B cell (primary cell): ENCODE data around the gene RAB11FIP3. TPM values are rescaled to one million over a fixed set of nuclear protein-coding genes. Genes with fewer than 3 reads are reported as not detected.
A peak's percentile ranks its signal among the peaks of the same experiment; 100 is the strongest.

Experiments
- ATAC-seq: fragments of 200-7000 bp; cut with Tn5 transposase; one replicate; pipeline ENCODE4 v1.10.0; 2021; ENCODE audit warnings: low read depth, mild to moderate bottlenecking, moderate number of reproducible peaks, moderate library complexity
- CTCF ChIA-PET: fragments of 350-600 bp; sonication (Branson Sonifier 250); formaldehyde crosslinking; loops from one replicate; lab custom pipeline; 2021; ENCODE audit warnings: antibody characterized with exemption, inconsistent platforms; lab: Charles Lee
- POLR2A ChIA-PET: fragments of 350-600 bp; sonication (Branson Sonifier 250); formaldehyde crosslinking; loops from one replicate; lab custom pipeline; 2021; ENCODE audit warnings: antibody characterized with exemption; lab: Charles Lee
- DNase-seq: peaks from one replicate; pipeline ENCODE4 v3.0.0; 2013
- H2AFZ ChIP-seq: 2 replicates; pipeline ENCODE4 v1.6.1; 2012; ENCODE audit warnings: mild to moderate bottlenecking, low read depth, low read length; ENCODE audit not compliant: insufficient read depth, poor library complexity, severe bottlenecking
- H3K27ac ChIP-seq, 2 donors: 1 replicate in 1 of 2; 2 replicates in 1 of 2; pipeline ENCODE4 v1.5.1; 2012 to 2013; ENCODE audit warnings: low read length in 2 of 2, mild to moderate bottlenecking in 2 of 2, moderate library complexity in 1 of 2
- H3K27me3 ChIP-seq, 4 experiments: fragments of 200-600 bp in 1 of 4; sonication (generic) in 1 of 4; replicated peaks in 1 of 4; 1 replicate in 2 of 4; 2 replicates in 2 of 4; pipeline versions ENCODE4 v1.6.1 to v1.7.0; 2013 to 2016; ENCODE audit warnings: low read length in 3 of 4, mild to moderate bottlenecking in 2 of 4, mixed read lengths in 1 of 4, moderate library complexity in 1 of 4; ENCODE audit not compliant: insufficient read depth in 4 of 4, control insufficient read depth in 3 of 4; ENCODE audit errors: control extremely low read depth in 1 of 4
- H3K36me3 ChIP-seq, 2 experiments: replicated peaks in 1 of 2; 1 replicate in 1 of 2; 2 replicates in 1 of 2; pipeline versions ENCODE4 v1.6.1 to v1.7.1; 2013; ENCODE audit warnings: low read length in 1 of 2; ENCODE audit not compliant: insufficient read depth in 2 of 2, control insufficient read depth in 1 of 2; ENCODE audit errors: control extremely low read depth in 1 of 2, extremely low read depth in 1 of 2
- H3K4me1 ChIP-seq, 2 donors: fragments of 200-600 bp in 1 of 2; sonication (generic) in 1 of 2; 1 replicate in 1 of 2; 2 replicates in 1 of 2; pipeline versions ENCODE4 v1.5.1 to v1.6.1; 2013 to 2017; ENCODE audit warnings: low read length in 2 of 2; ENCODE audit not compliant: control insufficient read depth in 2 of 2, insufficient read depth in 2 of 2
- H3K4me2 ChIP-seq: replicated peaks from 2 replicates; pipeline ENCODE3; 2012; ENCODE audit warnings: mild to moderate bottlenecking, low read depth, low read length; ENCODE audit not compliant: poor library complexity, severe bottlenecking
- H3K4me3 ChIP-seq, 5 experiments: fragments of 200-600 bp in 1 of 5; sonication (generic) in 1 of 5; 1 replicate in 3 of 5; 2 replicates in 2 of 5; pipeline versions ENCODE4 v1.5.1 to v1.7.0; 2011 to 2016; ENCODE audit warnings: low read length in 4 of 5, mild to moderate bottlenecking in 4 of 5, low read depth in 2 of 5, control low read depth in 1 of 5, moderate library complexity in 1 of 5; ENCODE audit not compliant: insufficient read depth in 1 of 5; ENCODE audit errors: control extremely low read depth in 1 of 5, extremely low read depth in 1 of 5
- H3K79me2 ChIP-seq: fragments of 200-600 bp; sonication (generic); one replicate; pipeline ENCODE4 v1.6.0; 2016; ENCODE audit warnings: low read length; ENCODE audit not compliant: control insufficient read depth, insufficient read depth
- H3K9ac ChIP-seq: fragments of 200-600 bp; sonication (generic); 2 replicates; pipeline ENCODE4 v1.6.1; 2017; ENCODE audit warnings: mild to moderate bottlenecking, low read length, moderate library complexity
- H3K9me3 ChIP-seq, 3 donors: one replicate each; pipeline versions ENCODE4 v1.6.1 to v1.7.1; 2013; ENCODE audit warnings: low read length in 2 of 3; ENCODE audit not compliant: control insufficient read depth in 2 of 3, insufficient read depth in 1 of 3; ENCODE audit errors: control extremely low read depth in 1 of 3
- H4K20me1 ChIP-seq: 2 replicates; pipeline ENCODE4 v1.6.0; 2012; ENCODE audit warnings: mild to moderate bottlenecking, low read length; ENCODE audit not compliant: insufficient read depth, control insufficient read depth, poor library complexity, severe bottlenecking
- H3K27ac Mint-ChIP-seq: one replicate; pipeline ENCODE4 v1.8.0; 2021; ENCODE audit warnings: mixed read lengths
- H3K27me3 Mint-ChIP-seq: one replicate; pipeline ENCODE4 v1.8.0; 2021; ENCODE audit warnings: mixed read lengths
- H3K4me1 Mint-ChIP-seq: one replicate; pipeline ENCODE4 v1.8.0; 2021; ENCODE audit warnings: mixed read lengths
- H3K4me3 Mint-ChIP-seq: one replicate; pipeline ENCODE4 v1.8.0; 2021; ENCODE audit warnings: mixed read lengths
- H3K9me3 Mint-ChIP-seq: one replicate; pipeline ENCODE4 v1.8.0; 2022; ENCODE audit warnings: mixed read lengths; ENCODE audit not compliant: insufficient read depth
- EZH2 ChIP-seq: IDR thresholded peaks from 2 replicates; pipeline ENCODE4 v1.6.1; 2012; ENCODE audit warnings: borderline replicate concordance, low read depth, mild to moderate bottlenecking, moderate library complexity, low read length; ENCODE audit not compliant: insufficient read depth, poor library complexity, severe bottlenecking
- WGBS: methylation state at CpG from one replicate; pipeline ENCODE4 v1.1.5; 2013; ENCODE audit warnings: missing lambda C conversion rate; ENCODE audit not compliant: insufficient coverage; 5-methylcytosine and 5-hydroxymethylcytosine counted together
- intact Hi-C: fragments of 100-400 bp; cut with micrococcal nuclease; formaldehyde crosslinking; loops from one replicate; pipeline ENCODE4 v1.10.0; 2022
- polyA minus RNA-seq: library from RNA; depleted of rRNA, polyadenylated mRNA; stranded (reverse); fragments of >200 nt; gene quantifications from 2 replicates; pipeline ENCODE4 v1.2.3, GENCODE V29; 2012
- polyA plus RNA-seq: library from polyadenylated mRNA; depleted of rRNA; stranded (reverse); fragments of >200 nt; gene quantifications from 2 replicates; pipeline ENCODE4 v1.2.3, GENCODE V29; 2012
- total RNA-seq, 2 donors: library from RNA; stranded (reverse); fragments of 120-200 nt in 1 of 2; gene quantifications; 1 replicate in 1 of 2; 2 replicates in 1 of 2; pipeline versions ENCODE4 v1.2.3 to v1.2.4, GENCODE V29; 2013 to 2022
- TF ChIP-seq, protein P1 (sequence below): fragments of 200-600 bp; IDR thresholded peaks from one replicate; pipeline ENCODE4 v1.8.0; 2022; ENCODE audit warnings: antibody characterized with exemption, mild to moderate bottlenecking

RAB11FIP3 gene
- total RNA-seq, result 57.2 and 60.6 TPM in 2 replicates
- total RNA-seq (2013), result 12.6 TPM
- polyA plus RNA-seq, result 24.3 and 29.9 TPM in 2 replicates
- polyA minus RNA-seq, result 17.6 and 25.7 TPM in 2 replicates

- Mint-ChIP-seq H3K27me3 (peaks cover 9% of the 10 kb centered on the region), H3K27ac (peak within 1 kb of the TSS; percentile 91), H3K4me3 (peak within 1 kb of the TSS; percentile 93), H3K4me1 (peaks cover 25% of the 10 kb centered on the region), H3K9me3 (no peaks in the 10 kb centered on the region)
- Histone ChIP-seq H3K36me3 (no peaks in the 10 kb centered on the region), H3K79me2 (peaks cover 26% of the 10 kb centered on the region), H3K27me3 (peaks cover 0 to 14% (median 2%) of the 10 kb centered on the region in 4 experiments), H3K4me1 (peaks cover 16 to 22% of the 10 kb centered on the region in 2 donors), H4K20me1 (peaks cover 11% of the 10 kb centered on the region), H3K4me3 (peak within 1 kb of the TSS in 4 of 5 experiments; percentile 52 to 71 (median 71)), H3K27ac (peak within 1 kb of the TSS; percentile 51 to 92), H3K4me2 (peak within 1 kb of the TSS; percentile 86), H3K9ac (peak within 1 kb of the TSS; percentile 74), H3K9me3 (no peaks in the 10 kb centered on the region), H2AFZ (peak within 1 kb of the TSS; percentile 86)
- POLR2A ChIA-PET, result interaction anchor here (0.6 to 2.8 kb wide), 3 partner anchors 24 to 72 kb away, joined by 3 to 13 read pairs (median 7); partner anchors contain the start of genes DECR2 and MRPL28
- intact Hi-C loops, result loop anchor here (1.0 to 5.0 kb wide), 4 partner anchors 24 to 102 kb away; partner anchors contain the start of genes CAPN15, DECR2 and PGAP6
- TF ChIP-seq EZH2, result no peak
- TF ChIP-seq, protein P1, sequence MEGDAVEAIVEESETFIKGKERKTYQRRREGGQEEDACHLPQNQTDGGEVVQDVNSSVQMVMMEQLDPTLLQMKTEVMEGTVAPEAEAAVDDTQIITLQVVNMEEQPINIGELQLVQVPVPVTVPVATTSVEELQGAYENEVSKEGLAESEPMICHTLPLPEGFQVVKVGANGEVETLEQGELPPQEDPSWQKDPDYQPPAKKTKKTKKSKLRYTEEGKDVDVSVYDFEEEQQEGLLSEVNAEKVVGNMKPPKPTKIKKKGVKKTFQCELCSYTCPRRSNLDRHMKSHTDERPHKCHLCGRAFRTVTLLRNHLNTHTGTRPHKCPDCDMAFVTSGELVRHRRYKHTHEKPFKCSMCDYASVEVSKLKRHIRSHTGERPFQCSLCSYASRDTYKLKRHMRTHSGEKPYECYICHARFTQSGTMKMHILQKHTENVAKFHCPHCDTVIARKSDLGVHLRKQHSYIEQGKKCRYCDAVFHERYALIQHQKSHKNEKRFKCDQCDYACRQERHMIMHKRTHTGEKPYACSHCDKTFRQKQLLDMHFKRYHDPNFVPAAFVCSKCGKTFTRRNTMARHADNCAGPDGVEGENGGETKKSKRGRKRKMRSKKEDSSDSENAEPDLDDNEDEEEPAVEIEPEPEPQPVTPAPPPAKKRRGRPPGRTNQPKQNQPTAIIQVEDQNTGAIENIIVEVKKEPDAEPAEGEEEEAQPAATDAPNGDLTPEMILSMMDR, result peak; percentile 49
- WGBS, result under 1% methylated on average over 77 of the region's 77 CpGs
- peak; percentile 92 for DNase-seq
- CTCF ChIA-PET, result interaction anchor here (1.0 to 1.3 kb wide), 2 partner anchors 24 to 318 kb away, joined by 3 to 4 read pairs; no protein-coding TSS in a partner anchor
- peak; percentile 91 for ATAC-seq
Observed at GRCh38 chr16:425082-425718, at the start of gene RAB11FIP3. TSS of gene RAB11FIP3 (plus strand) at chr16:425649. CDS start at chr16:426007, 358 bp downstream.
